SK-N-SH (cell line): ENCODE measurements around the gene BMPR1B.

Experiments
- CHD2 ChIP-seq: fragments of 150-350 bp; IDR thresholded peaks from 2 replicates; pipeline ENCODE4 v1.6.1; 2018; ENCODE audit warnings: low read length; ENCODE audit not compliant: partially characterized antibody
- CTCF ChIP-seq: fragments of 200-600 bp; sonication (generic); IDR thresholded peaks from 2 replicates; pipeline ENCODE4 v1.6.1; 2017; ENCODE audit warnings: antibody characterized with exemption, mild to moderate bottlenecking, moderate library complexity
- EZH2phosphoT487 ChIP-seq: fragments of 200-600 bp; sonication (generic); IDR thresholded peaks from 2 replicates; pipeline ENCODE4 v1.6.1; 2017; ENCODE audit warnings: low read depth, mixed run types, mild to moderate bottlenecking, antibody characterized with exemption, moderate library complexity, borderline replicate concordance
- FOSL2 ChIP-seq: IDR thresholded peaks from 2 replicates; pipeline ENCODE4 v1.4.0; 2012; ENCODE audit warnings: low read depth, mild to moderate bottlenecking, moderate library complexity, borderline replicate concordance
- JUND ChIP-seq: IDR thresholded peaks from 2 replicates; pipeline ENCODE4 v1.4.0; 2012
- MAX ChIP-seq: IDR thresholded peaks from 2 replicates; pipeline ENCODE4 v1.4.0; 2012; ENCODE audit warnings: low read depth
- MXI1 ChIP-seq: IDR thresholded peaks from 2 replicates; pipeline ENCODE4 v1.6.1; 2012; ENCODE audit warnings: mild to moderate bottlenecking, low read depth, low read length, improper control_type of control experiment
- PBX3 ChIP-seq: IDR thresholded peaks from 2 replicates; pipeline ENCODE4; 2012

- no peak for TF ChIP-seq MXI1
- no peak for TF ChIP-seq CTCF
- no peak for TF ChIP-seq PBX3
- no peak for TF ChIP-seq MAX
- TF ChIP-seq EZH2phosphoT487, result no peak
- no peak for TF ChIP-seq FOSL2
- TF ChIP-seq JUND, result no peak
- TF ChIP-seq CHD2, result no peak
These were observed 35.5 kb upstream of the BMPR1B start for GRCh38 chr4:94722270-94722669.
